Heart left ventricle (tissue), 16 donors: ENCODE data around the gene MSRB3. TPM values are rescaled to one million over a fixed set of nuclear protein-coding genes. Genes with fewer than 3 reads are reported as not detected.

Experiments
- ATAC-seq, 4 donors: fragments of 200-7000 bp; cut with Tn5 transposase; one replicate each; pipeline ENCODE4 v1.9.1; 2020 to 2022; ENCODE audit warnings: moderate library complexity in 4 of 4, mild to moderate bottlenecking in 3 of 4, moderate number of reproducible peaks in 1 of 4
- DNase-seq, 5 donors: peaks; one replicate each; pipeline ENCODE4 v3.0.0-alpha.2; 2020
- H3K27ac ChIP-seq, 12 donors: fragments of 200-600 bp; sonication (generic) in 4 of 12; one replicate each; pipeline versions ENCODE4 v1.5.0 to v1.8.0; 2016 to 2022; ENCODE audit warnings: mild to moderate bottlenecking in 2 of 12
- H3K27me3 ChIP-seq, 9 donors: fragments of 200-600 bp; sonication (generic) in 2 of 9; one replicate each; pipeline versions ENCODE4 v1.5.1 to v1.8.0; 2016 to 2022; ENCODE audit warnings: mild to moderate bottlenecking in 3 of 9
- H3K36me3 ChIP-seq, 9 donors: fragments of 200-600 bp; sonication (generic) in 2 of 9; one replicate each; pipeline versions ENCODE4 v1.5.0 to v1.8.0; 2018 to 2022; ENCODE audit warnings: mild to moderate bottlenecking in 2 of 9
- H3K4me1 ChIP-seq, 12 donors: fragments of 200-600 bp; sonication (generic) in 4 of 12; one replicate each; pipeline versions ENCODE4 v1.5.0 to v1.8.0; 2016 to 2022; ENCODE audit warnings: mild to moderate bottlenecking in 3 of 12
- H3K4me3 ChIP-seq, 12 donors: fragments of 200-600 bp; sonication (generic) in 4 of 12; one replicate each; pipeline versions ENCODE4 v1.5.0 to v1.8.0; 2017 to 2022; ENCODE audit warnings: mild to moderate bottlenecking in 9 of 12, moderate library complexity in 4 of 12
- H3K9me3 ChIP-seq, 12 donors: fragments of 200-600 bp; sonication (generic) in 4 of 12; one replicate each; pipeline versions ENCODE4 v1.5.0 to v1.8.0; 2016 to 2022; ENCODE audit warnings: mild to moderate bottlenecking in 1 of 12
- CTCF ChIP-seq, 12 donors: fragments of 200-600 bp; sonication (generic) in 4 of 12; IDR thresholded peaks; one replicate each; pipeline versions ENCODE4 v1.5.0 to v1.8.0; 2018 to 2022; ENCODE audit warnings: antibody characterized with exemption in 12 of 12, mild to moderate bottlenecking in 5 of 12
- POLR2A ChIP-seq, 2 donors: fragments of 450-650 bp; IDR thresholded peaks; one replicate each; pipeline ENCODE4 v1.6.1; 2017; ENCODE audit warnings: antibody characterized with exemption in 2 of 2, mild to moderate bottlenecking in 2 of 2, moderate library complexity in 2 of 2
- WGBS, 4 donors: extraction: QIAGEN DNeasy Blood & Tissue Kit in 2 of 4; methylation state at CpG; one replicate each; pipeline versions ENCODE4 v1.1.5 to v1.1.7; 2013 to 2018; 5-methylcytosine and 5-hydroxymethylcytosine counted together
- intact Hi-C, 10 donors: fragments of 100-400 bp; cut with DNase I; formaldehyde crosslinking; loops; one replicate each; pipeline versions ENCODE4 v1.11.1 to v1.14.2; 2022
- polyA plus RNA-seq, 2 donors: library from polyadenylated mRNA; stranded (reverse); fragments of 200-250 nt; gene quantifications; one replicate each; pipeline ENCODE4 v1.2.3, GENCODE V29; 2013
- total RNA-seq, 9 donors: library from RNA; depleted of rRNA in 2 of 9; stranded (reverse); fragments of >200 nt in 2 of 9; fragmentation: NEBNext Ultra II Directional in 3 of 9; extraction: Animal tissue kit (Norgen Biotek cat#: 25700) in 3 of 9; gene quantifications; one replicate each; pipeline versions ENCODE4 v1.1.0 to v1.2.4, GENCODE V29; 2016 to 2023
- donor health status: ischemic (EF 13 %, LVEDD 7.1; RV severe dilation, severe dysfunction).
- donor health status: healthy with polysubstance abuse.
- donor health status: DM: no; HTN: yes; CAD: no.
- donor health status: DM: no; HTN: no; CAD: no.
- donor health status: ischemic (EF 25% LVEDD 6.9; RV normal size, moderate dysfunction).
- donor health status: ischemic (EF 25% LVEDD 5.7; RV mildly dilated, moderate dysfunction).
- donor health status: healthy.
- donor health status: DM: yes; HTN: yes; CAD: no.
- donor health status: ischemic (EF 35%, LVEDD 5.7; RV mildly dilated, moderate dysfunction).
- donor health status: nonischemic (EF 11% LVEDD 7.7; RV severe dilation, severe dysfunction).
- donor health status: DM: yes; HTN: yes; CAD: no.
- donor health status: PGD.
- donor health status: ischemic (EF 29% LVEDD 5.4; RV normal size, mild dysfunction).
- donor health status: nonischemic (EF 23%, LVEDD 6.1; RV moderate dilation, normal function).

Gene MSRB3
- total and polyA plus RNA-seq, 11 donors, result 54.1 to 165 (median 117) TPM

DNA sequence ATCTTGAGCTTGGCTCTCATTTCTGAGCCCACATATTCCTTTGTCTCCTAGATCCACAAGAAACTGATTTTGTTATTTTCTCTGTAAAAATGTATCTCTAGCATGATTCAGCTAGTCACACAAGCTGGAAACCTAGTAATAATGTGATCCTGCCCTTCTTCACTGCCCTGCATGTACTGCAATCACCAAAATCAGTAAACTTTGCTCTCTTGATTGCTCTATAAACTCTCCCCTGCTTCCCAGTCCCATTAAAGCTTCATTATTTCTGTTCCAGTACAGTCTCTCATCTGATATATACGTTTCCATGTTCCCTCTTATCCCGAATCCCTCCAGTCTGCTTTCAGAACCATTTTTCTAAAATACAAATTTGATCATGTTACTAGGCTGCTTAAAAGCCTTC, 166.5 kb downstream of the MSRB3 start:
- H3K9me3 ChIP-seq, result peaks cover 0 to 5% (median 0%) of the 10 kb centered on the region in 12 donors
- TF ChIP-seq CTCF (IDR thresholded peaks at IDR 0.05) (no peak), POLR2A (IDR thresholded peaks at IDR 0.05) (no peak)
- intact Hi-C loops, result no loop called here
- no peak overlapping the region for H3K27ac ChIP-seq
- no peak overlapping the region for H3K4me3 ChIP-seq
- peaks cover 0 to 16% (median 5%) of the 10 kb centered on the region in 12 donors for H3K4me1 ChIP-seq
- ATAC-seq, result no peak
- H3K36me3 ChIP-seq, result no peaks in the 10 kb centered on the region
- 92 to 99% (median 97%) methylated on average over 2 of the region's 2 CpGs for WGBS, 4 donors
- DNase-seq, result no peak
- H3K27me3 ChIP-seq, result no peaks in the 10 kb centered on the region

DNA sequence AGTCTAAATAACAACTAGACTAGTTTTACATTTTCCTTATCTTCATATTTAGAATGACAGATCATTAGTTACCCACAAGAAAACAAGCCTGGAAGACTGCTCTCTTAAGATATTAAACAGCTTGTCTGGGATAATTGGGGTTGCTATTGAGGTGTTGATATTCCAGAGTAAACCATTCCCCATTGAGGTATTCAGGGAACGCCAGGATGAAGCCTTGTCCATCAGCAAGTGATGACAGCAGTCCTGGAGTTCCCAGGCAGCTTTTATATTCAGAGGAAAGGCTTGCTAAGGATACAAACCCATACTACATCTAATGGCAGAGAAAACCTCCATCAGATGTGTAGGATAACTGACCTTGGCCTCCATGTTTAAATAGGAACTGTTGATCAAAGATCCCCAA, 168.4 kb downstream of the MSRB3 start:
- no peak for ATAC-seq
- WGBS, 4 donors, result 50 to 76% (median 66%) methylated on average over 1 of the region's 1 CpG

GRCh38 chr12:65449400-65449799, 170.9 kb downstream of the MSRB3 start:
- TF ChIP-seq CTCF (IDR thresholded peaks at IDR 0.05) (no peak), POLR2A (IDR thresholded peaks at IDR 0.05) (no peak)
- Histone ChIP-seq H3K36me3 (peaks cover 0 to 17% (median 5%) of the 10 kb centered on the region in 9 donors), H3K4me3 (no peak overlapping the region), H3K27ac (no peak overlapping the region), H3K9me3 (no peaks in the 10 kb centered on the region), H3K4me1 (peaks cover 0 to 22% (median 9%) of the 10 kb centered on the region in 12 donors), H3K27me3 (no peaks in the 10 kb centered on the region)
- WGBS, 4 donors, result 91 to 95% (median 93%) methylated on average over 1 of the region's 1 CpG
- peak in 1 of 4 donors; percentile 41 for ATAC-seq
- no peak for DNase-seq
- intact Hi-C loops, result no loop called here

More for the DNA sequence above, 168.4 kb downstream of the MSRB3 start:
- peaks cover 0 to 24% (median 9%) of the 10 kb centered on the region in 12 donors for H3K4me1 ChIP-seq
- intact Hi-C loops, result no loop called here
- H3K27me3 ChIP-seq, result no peaks in the 10 kb centered on the region
- H3K9me3 ChIP-seq, result peaks cover 0 to 5% (median 0%) of the 10 kb centered on the region in 12 donors
- DNase-seq, result no peak
- H3K27ac ChIP-seq, result no peak overlapping the region
- H3K4me3 ChIP-seq, result no peak overlapping the region
- H3K36me3 ChIP-seq, result no peaks in the 10 kb centered on the region
- TF ChIP-seq CTCF (IDR thresholded peaks at IDR 0.05) (no peak), POLR2A (IDR thresholded peaks at IDR 0.05) (no peak)

- DNase-seq (no peak), ATAC-seq (no peak)
- Histone ChIP-seq H3K4me3 (no peak overlapping the region), H3K4me1 (peaks cover 0 to 22% (median 9%) of the 10 kb centered on the region in 12 donors), H3K36me3 (peaks cover 0 to 30% (median 11%) of the 10 kb centered on the region in 9 donors), H3K27ac (no peak overlapping the region), H3K27me3 (no peaks in the 10 kb centered on the region), H3K9me3 (no peaks in the 10 kb centered on the region)
- WGBS, 4 donors, result 73 to 79% (median 75%) methylated on average over 2 of the region's 2 CpGs
- no peak for TF ChIP-seq POLR2A (IDR thresholded peaks at IDR 0.05)
- TF ChIP-seq CTCF (IDR thresholded peaks at IDR 0.05), result no peak
- intact Hi-C loops, result no loop called here
Observed at GRCh38 chr12:65450625-65451024, 172.1 kb downstream of the MSRB3 start.
